Chondrocyte (in vitro differentiated cells): ENCODE data around the gene DAPK1. TPM values are rescaled to one million over a fixed set of nuclear protein-coding genes. Genes with fewer than 3 reads are reported as not detected.

Source experiments
- DNase-seq: peaks from one replicate; pipeline ENCODE4 v3.0.0; 2021; ENCODE audit warnings: mixed read lengths, low spot score
- H3K27ac Mint-ChIP-seq: one replicate; pipeline ENCODE4 v1.8.0; 2021; ENCODE audit warnings: mild to moderate bottlenecking, moderate library complexity, mixed read lengths; ENCODE audit not compliant: unreplicated experiment
- H3K27me3 Mint-ChIP-seq: 2 replicates; pipeline ENCODE4 v1.8.0; 2021; ENCODE audit warnings: low read depth, mixed read lengths
- H3K36me3 Mint-ChIP-seq: 2 replicates; pipeline ENCODE4 v1.8.0; 2021; ENCODE audit warnings: low read depth, mixed read lengths
- H3K4me1 Mint-ChIP-seq: 2 replicates; pipeline ENCODE4 v1.8.0; 2021; ENCODE audit warnings: low read depth, mild to moderate bottlenecking, mixed read lengths
- H3K4me3 Mint-ChIP-seq: one replicate; pipeline ENCODE4 v1.8.0; 2021; ENCODE audit warnings: mild to moderate bottlenecking, moderate library complexity, mixed read lengths; ENCODE audit not compliant: unreplicated experiment
- H3K9me3 Mint-ChIP-seq: 2 replicates; pipeline ENCODE4 v1.8.0; 2021; ENCODE audit warnings: low read depth, mixed read lengths
- CTCF ChIP-seq: fragments of 200-600 bp; sonication (generic); IDR thresholded peaks from 2 replicates; pipeline ENCODE4 v1.5.0; 2021; ENCODE audit warnings: antibody characterized with exemption, mild to moderate bottlenecking, moderate library complexity
- total RNA-seq: library from RNA; stranded (reverse); gene quantifications from 3 replicates; pipeline ENCODE4 v1.2.1, GENCODE V29; 2021

Gene DAPK1
- total RNA-seq, 1 donor from 2014 or later = 87.9 TPM

- Mint-ChIP-seq H3K36me3 (no peaks in the 10 kb centered on the region), H3K4me3 (peak overlapping the region; percentile 23), H3K9me3 (no peaks in the 10 kb centered on the region), H3K27ac (peak overlapping the region; percentile 100), H3K27me3 (no peaks in the 10 kb centered on the region), H3K4me1 (peaks cover 56% of the 10 kb centered on the region)
- DNase-seq = no peak
- TF ChIP-seq CTCF = no peak
These were observed 217.2 kb downstream of the DAPK1 start for GRCh38 chr9:87714819-87715218.

- no peaks in the 10 kb centered on the region for H3K9me3 Mint-ChIP-seq
- peaks cover 52% of the 10 kb centered on the region for H3K4me1 Mint-ChIP-seq
- no peaks in the 10 kb centered on the region for H3K36me3 Mint-ChIP-seq
- DNase-seq = no peak
- TF ChIP-seq CTCF = no peak
- H3K27me3 Mint-ChIP-seq = no peaks in the 10 kb centered on the region
- no peak overlapping the region for H3K27ac Mint-ChIP-seq
- H3K4me3 Mint-ChIP-seq = no peak overlapping the region
These were observed 218.5 kb downstream of the DAPK1 start for GRCh38 chr9:87716141-87716540.

- no peak for DNase-seq
- no peak overlapping the region for H3K27ac Mint-ChIP-seq
- peaks cover 39% of the 10 kb centered on the region for H3K4me1 Mint-ChIP-seq
- peaks cover 3% of the 10 kb centered on the region for H3K27me3 Mint-ChIP-seq
- no peaks in the 10 kb centered on the region for H3K9me3 Mint-ChIP-seq
- TF ChIP-seq CTCF = no peak
- no peaks in the 10 kb centered on the region for H3K36me3 Mint-ChIP-seq
- H3K4me3 Mint-ChIP-seq = no peak overlapping the region
These were observed 219.8 kb downstream of the DAPK1 start for GRCh38 chr9:87717456-87717855.

GRCh38 chr9:87718231-87718630 is 220.6 kb downstream of the DAPK1 start:
- Mint-ChIP-seq H3K27me3 (peaks cover 3% of the 10 kb centered on the region), H3K9me3 (no peaks in the 10 kb centered on the region), H3K4me3 (no peak overlapping the region), H3K36me3 (no peaks in the 10 kb centered on the region), H3K27ac (no peak overlapping the region), H3K4me1 (peaks cover 31% of the 10 kb centered on the region)
- no peak for DNase-seq
- no peak for TF ChIP-seq CTCF

- H3K4me1 Mint-ChIP-seq = peaks cover 23% of the 10 kb centered on the region
- TF ChIP-seq CTCF = no peak
- DNase-seq = no peak
- no peaks in the 10 kb centered on the region for H3K9me3 Mint-ChIP-seq
- no peak overlapping the region for H3K4me3 Mint-ChIP-seq
- H3K27ac Mint-ChIP-seq = no peak overlapping the region
- H3K36me3 Mint-ChIP-seq = no peaks in the 10 kb centered on the region
- peaks cover 3% of the 10 kb centered on the region for H3K27me3 Mint-ChIP-seq
These were observed 221.4 kb downstream of the DAPK1 start for GRCh38 chr9:87718852-87719612.
